GM06990 (cell line): ENCODE results near the gene GALNT12.

Experiments
- DNase-seq: peaks from one replicate; pipeline ENCODE4 v3.0.0-alpha.2; 2011; ENCODE audit not compliant: insufficient read length; ENCODE audit errors: extremely low read depth
- H3K27me3 ChIP-seq: replicated peaks from 2 replicates; pipeline ENCODE4 v1.6.0; 2011; ENCODE audit warnings: low read length; ENCODE audit not compliant: control insufficient read depth, insufficient read depth
- H3K36me3 ChIP-seq: 2 replicates; pipeline ENCODE4 v1.5.1; 2011; ENCODE audit warnings: low read length; ENCODE audit not compliant: control insufficient read depth, insufficient read depth
- H3K4me3 ChIP-seq: replicated peaks from 2 replicates; pipeline ENCODE4 v1.5.1; 2011; ENCODE audit warnings: low read depth, mild to moderate bottlenecking, control low read depth, low read length
- TF ChIP-seq, protein P1 (sequence below): IDR thresholded peaks from 2 replicates; pipeline ENCODE4 v1.5.1; 2011; ENCODE audit warnings: low read length, control low read depth, mild to moderate bottlenecking, inconsistent platforms; ENCODE audit not compliant: insufficient read depth, poor library complexity, severe bottlenecking

Gene GALNT12

DNA sequence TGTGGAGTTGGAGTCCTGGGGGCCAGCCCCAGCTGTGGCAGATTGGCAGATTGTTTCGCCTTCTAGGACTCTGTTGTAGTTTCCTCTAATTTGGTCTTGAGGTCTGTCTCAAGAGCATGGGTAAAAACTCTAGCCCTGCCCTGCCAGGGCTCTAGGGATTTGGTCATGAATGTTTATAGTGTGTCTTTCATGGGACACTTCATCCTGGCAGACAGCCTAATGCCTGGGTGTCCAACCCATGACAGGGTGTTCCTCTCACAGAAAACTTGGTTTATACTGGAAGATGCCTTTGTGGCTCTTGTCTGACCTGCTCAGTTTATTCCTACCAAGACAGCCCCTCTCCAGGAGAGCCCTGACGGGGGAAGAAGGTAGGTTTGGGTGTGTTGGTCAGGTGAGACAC is 45.5 kb downstream of the GALNT12 start:
- H3K4me3 ChIP-seq: no peak overlapping the region
- DNase-seq: no peak
- TF ChIP-seq, protein P1, sequence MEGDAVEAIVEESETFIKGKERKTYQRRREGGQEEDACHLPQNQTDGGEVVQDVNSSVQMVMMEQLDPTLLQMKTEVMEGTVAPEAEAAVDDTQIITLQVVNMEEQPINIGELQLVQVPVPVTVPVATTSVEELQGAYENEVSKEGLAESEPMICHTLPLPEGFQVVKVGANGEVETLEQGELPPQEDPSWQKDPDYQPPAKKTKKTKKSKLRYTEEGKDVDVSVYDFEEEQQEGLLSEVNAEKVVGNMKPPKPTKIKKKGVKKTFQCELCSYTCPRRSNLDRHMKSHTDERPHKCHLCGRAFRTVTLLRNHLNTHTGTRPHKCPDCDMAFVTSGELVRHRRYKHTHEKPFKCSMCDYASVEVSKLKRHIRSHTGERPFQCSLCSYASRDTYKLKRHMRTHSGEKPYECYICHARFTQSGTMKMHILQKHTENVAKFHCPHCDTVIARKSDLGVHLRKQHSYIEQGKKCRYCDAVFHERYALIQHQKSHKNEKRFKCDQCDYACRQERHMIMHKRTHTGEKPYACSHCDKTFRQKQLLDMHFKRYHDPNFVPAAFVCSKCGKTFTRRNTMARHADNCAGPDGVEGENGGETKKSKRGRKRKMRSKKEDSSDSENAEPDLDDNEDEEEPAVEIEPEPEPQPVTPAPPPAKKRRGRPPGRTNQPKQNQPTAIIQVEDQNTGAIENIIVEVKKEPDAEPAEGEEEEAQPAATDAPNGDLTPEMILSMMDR: no peak
- H3K36me3 ChIP-seq: no peaks in the 10 kb centered on the region
- H3K27me3 ChIP-seq: no peaks in the 10 kb centered on the region

DNA sequence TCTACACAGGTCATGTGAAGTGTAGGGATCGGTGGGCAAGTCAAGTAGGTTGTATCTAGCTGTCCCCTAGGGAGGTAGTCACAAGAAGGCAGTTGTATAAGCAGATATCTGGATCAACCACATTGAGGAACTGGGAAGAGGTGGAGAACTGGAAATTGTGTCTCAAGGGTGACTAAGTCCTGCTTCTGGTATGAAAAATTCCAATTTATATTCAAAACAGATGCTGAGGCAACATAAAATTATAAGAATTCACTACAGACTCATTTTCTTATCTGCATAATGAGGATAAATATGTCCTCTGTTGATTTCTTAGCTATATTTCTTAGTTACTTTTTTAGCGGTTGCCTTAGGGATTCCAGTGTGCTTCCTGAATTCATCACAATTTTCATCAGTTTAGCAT is 46.8 kb downstream of the GALNT12 start:
- no peak for DNase-seq
- H3K27me3 ChIP-seq: no peaks in the 10 kb centered on the region
- H3K4me3 ChIP-seq: no peak overlapping the region
- TF ChIP-seq, protein P1: no peak
- no peaks in the 10 kb centered on the region for H3K36me3 ChIP-seq

DNA sequence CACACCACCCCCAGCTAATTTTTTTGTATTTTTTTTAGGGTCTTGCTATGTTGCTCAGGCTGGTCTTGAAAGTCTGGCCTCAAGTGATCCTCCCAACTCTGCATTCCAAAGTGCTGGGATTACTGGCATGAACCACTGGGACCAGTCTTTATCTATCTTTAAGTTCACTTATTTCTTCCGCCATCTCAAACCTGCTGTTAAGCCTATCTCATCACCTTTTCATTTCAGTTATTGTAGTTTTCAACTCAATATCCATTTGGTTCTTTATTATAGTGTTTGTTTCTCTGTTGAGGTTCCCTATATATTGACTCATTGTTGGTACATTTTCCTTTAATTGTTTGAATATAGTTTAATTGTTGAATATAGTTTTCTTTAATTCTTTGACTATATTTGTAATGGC is 48.1 kb downstream of the GALNT12 start:
- TF ChIP-seq, protein P1: no peak
- no peak overlapping the region for H3K4me3 ChIP-seq

DNA sequence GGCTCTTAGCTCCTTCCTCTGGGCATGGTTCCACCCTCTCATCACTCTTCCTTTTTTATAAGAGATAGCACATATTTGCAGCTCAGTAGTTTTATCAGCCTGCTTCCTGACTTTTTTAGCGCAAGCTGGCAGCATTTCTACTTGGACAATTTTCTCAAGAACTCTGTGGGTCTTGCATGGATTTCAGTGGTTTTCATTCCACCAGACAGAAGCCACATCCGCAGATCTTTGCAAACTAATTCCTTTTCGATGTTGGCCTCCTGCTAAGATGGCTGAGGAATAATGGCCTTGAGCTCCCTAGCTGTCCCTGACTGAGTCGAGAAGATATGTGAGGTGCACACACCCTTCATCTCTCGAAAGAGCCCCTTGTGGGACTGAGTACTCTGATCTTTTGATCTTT is 49.5 kb downstream of the GALNT12 start:
- TF ChIP-seq, protein P1: no peak
- DNase-seq: no peak
- no peaks in the 10 kb centered on the region for H3K36me3 ChIP-seq
- no peak overlapping the region for H3K4me3 ChIP-seq
- no peaks in the 10 kb centered on the region for H3K27me3 ChIP-seq

More for the DNA sequence above, 48.1 kb downstream of the GALNT12 start:
- no peak for DNase-seq
- Histone ChIP-seq H3K36me3 (no peaks in the 10 kb centered on the region), H3K27me3 (no peaks in the 10 kb centered on the region)

DNA sequence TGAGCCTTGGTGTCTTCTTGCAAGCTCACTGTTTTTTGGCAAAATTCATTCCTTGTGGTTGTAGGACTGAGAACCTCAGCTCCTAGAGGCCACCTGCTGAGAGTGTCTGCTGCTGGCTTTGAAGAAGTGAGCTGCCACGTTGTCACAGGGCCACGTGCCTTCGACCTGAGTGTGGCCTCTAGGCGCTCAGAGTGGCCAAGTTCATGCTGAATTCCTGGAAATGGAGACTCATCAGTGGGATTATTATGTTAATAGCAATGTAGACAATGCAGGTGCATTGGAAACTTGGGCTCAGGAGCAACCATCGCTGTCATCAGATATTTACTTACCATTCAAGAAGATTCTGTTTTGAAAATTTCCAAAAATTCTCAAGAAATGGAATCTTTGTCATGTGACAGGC is 52.5 kb downstream of the GALNT12 start:
- H3K4me3 ChIP-seq: no peak overlapping the region
- no peaks in the 10 kb centered on the region for H3K36me3 ChIP-seq
- peaks cover 3% of the 10 kb centered on the region for H3K27me3 ChIP-seq
- TF ChIP-seq, protein P1: no peak
- DNase-seq: no peak

DNA sequence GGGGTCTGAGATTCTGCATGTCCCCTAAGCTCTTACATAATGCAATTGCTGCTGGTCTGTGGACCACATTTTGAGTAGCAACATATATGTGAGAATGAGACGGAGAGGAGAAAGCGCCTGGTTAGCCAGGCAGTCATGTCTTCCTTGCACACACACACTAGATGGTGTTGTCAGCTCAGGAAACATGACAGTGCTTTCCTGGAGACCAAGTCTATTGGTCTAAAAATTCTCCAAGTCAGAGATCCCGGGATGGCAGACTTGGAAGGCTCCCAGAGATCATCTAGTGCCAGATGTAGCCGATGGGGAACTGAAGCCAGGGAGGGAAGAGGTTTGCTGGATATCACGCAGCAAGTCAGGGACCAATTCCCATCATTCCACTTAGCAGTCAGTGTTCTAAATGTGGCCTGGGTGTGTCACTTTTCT is 53.4 kb downstream of the GALNT12 start:
- no peak overlapping the region for H3K4me3 ChIP-seq
- TF ChIP-seq, protein P1: no peak
- DNase-seq: no peak
- H3K36me3 ChIP-seq: no peaks in the 10 kb centered on the region
- H3K27me3 ChIP-seq: peaks cover 3% of the 10 kb centered on the region
